LNCaP clone FGC (cell line): Measurements from ENCODE around the gene GSN.

ENCODE experiments used
- DNase-seq: peaks from one replicate; pipeline ENCODE4 v3.0.0-alpha.2; 2011; ENCODE audit warnings: low read depth
- H3K4me3 ChIP-seq: 2 replicates; pipeline ENCODE4 v1.5.1; 2011; ENCODE audit warnings: mild to moderate bottlenecking, low read depth, low read length, control low read depth
- TF ChIP-seq, protein P1 (sequence below): IDR thresholded peaks from 2 replicates; pipeline ENCODE4 v1.5.1; 2012; ENCODE audit warnings: mild to moderate bottlenecking; ENCODE audit not compliant: control insufficient read depth, insufficient read depth; ENCODE audit errors: extremely low read depth

Gene GSN

GRCh38 chr9:121350036-121350435, 82.1 kb downstream of the GSN start:
- no peak overlapping the region for H3K4me3 ChIP-seq
- TF ChIP-seq, protein P1, sequence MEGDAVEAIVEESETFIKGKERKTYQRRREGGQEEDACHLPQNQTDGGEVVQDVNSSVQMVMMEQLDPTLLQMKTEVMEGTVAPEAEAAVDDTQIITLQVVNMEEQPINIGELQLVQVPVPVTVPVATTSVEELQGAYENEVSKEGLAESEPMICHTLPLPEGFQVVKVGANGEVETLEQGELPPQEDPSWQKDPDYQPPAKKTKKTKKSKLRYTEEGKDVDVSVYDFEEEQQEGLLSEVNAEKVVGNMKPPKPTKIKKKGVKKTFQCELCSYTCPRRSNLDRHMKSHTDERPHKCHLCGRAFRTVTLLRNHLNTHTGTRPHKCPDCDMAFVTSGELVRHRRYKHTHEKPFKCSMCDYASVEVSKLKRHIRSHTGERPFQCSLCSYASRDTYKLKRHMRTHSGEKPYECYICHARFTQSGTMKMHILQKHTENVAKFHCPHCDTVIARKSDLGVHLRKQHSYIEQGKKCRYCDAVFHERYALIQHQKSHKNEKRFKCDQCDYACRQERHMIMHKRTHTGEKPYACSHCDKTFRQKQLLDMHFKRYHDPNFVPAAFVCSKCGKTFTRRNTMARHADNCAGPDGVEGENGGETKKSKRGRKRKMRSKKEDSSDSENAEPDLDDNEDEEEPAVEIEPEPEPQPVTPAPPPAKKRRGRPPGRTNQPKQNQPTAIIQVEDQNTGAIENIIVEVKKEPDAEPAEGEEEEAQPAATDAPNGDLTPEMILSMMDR, result no peak
- DNase-seq, result no peak

DNA sequence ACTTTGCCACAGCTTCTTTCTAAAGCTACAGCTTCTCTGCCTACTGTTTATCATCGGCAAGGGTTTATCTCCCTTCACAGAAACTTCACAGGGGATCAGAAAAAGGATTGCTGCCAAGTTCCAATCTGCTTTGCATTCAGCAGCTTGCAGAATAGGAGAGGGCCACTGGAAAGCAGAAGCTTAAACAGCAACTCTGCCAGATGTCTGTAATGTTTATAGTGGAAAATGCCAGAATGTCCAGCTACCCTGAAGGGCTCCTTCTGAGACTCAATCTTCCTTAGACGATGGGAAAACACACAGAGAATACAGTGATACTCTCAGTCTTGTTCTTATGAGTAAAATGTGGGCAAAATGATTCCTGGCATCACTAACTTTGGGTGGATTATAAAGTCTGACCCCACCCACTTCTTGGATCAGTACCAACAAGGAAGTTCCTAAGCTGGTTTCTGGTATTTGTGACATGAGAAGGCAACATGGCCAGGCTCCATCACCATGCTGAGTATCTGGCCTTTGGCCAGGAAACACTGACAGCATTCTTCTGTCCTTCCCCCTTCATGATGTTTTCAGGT, 83.1 kb downstream of the GSN start:
- H3K4me3 ChIP-seq, result no peak overlapping the region
- TF ChIP-seq, protein P1, result no peak
- DNase-seq, result peak; percentile 75

GRCh38 chr9:121353241-121354061, 85.5 kb downstream of the GSN start:
- no peak overlapping the region for H3K4me3 ChIP-seq
- no peak for DNase-seq
- TF ChIP-seq, protein P1, result no peak

- no peak for DNase-seq
- TF ChIP-seq, protein P1, result no peak
These were observed 86.2 kb downstream of the GSN start for GRCh38 chr9:121354141-121354540.

DNA sequence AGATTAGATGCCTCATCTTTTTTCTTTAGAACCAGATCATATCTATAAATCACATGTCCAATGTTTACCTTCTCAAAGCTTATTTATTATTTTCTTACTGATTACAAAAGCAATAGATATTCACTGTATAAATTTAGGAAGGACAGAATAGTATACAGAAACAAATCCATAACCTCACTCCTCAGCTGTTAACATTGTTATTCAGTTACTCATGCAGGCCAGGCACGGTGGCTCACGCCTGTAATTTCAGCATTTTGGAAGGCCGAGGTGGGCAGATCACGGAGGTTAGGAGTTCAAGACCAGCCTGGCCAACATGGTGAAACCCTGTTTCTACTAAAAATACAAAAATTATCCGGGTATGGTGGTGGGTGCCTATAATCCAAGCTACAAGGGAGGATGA, 86.8 kb downstream of the GSN start:
- TF ChIP-seq, protein P1, result no peak
- no peak overlapping the region for H3K4me3 ChIP-seq
- no peak for DNase-seq

More at GRCh38 chr9:121354141-121354540, 86.2 kb downstream of the GSN start:
- H3K4me3 ChIP-seq, result no peak overlapping the region

GRCh38 chr9:121357011-121357410, 89.0 kb downstream of the GSN start:
- H3K4me3 ChIP-seq, result no peak overlapping the region
- TF ChIP-seq, protein P1, result no peak
- peak; percentile 73 for DNase-seq
